Prostate gland (tissue), 2 donors: Measurements from ENCODE around the gene ANKRD62.

Source experiments
- POLR2A ChIP-seq: fragments of 450-650 bp; IDR thresholded peaks from one replicate; pipeline ENCODE4 v1.6.1; 2016; ENCODE audit warnings: antibody characterized with exemption, mild to moderate bottlenecking
- POLR2AphosphoS5 ChIP-seq: sonication (generic); formaldehyde crosslinking; IDR thresholded peaks from one replicate; pipeline ENCODE4 v1.6.1; 2017; ENCODE audit warnings: antibody characterized with exemption
- TF ChIP-seq, protein P1 (sequence below), 4 experiments: fragments of 200-600 bp in 2 of 4; fragments of 450-650 bp in 2 of 4; sonication (generic) in 2 of 4; IDR thresholded peaks; 1 replicate in 3 of 4; 2 replicates in 1 of 4; pipeline ENCODE4 v1.5.1; 2016 to 2019; ENCODE audit warnings: antibody characterized with exemption in 4 of 4, mild to moderate bottlenecking in 2 of 4, moderate library complexity in 2 of 4

GRCh38 chr18:12085786-12086185, 7.9 kb upstream of the ANKRD62 start:
- TF ChIP-seq, protein P1, sequence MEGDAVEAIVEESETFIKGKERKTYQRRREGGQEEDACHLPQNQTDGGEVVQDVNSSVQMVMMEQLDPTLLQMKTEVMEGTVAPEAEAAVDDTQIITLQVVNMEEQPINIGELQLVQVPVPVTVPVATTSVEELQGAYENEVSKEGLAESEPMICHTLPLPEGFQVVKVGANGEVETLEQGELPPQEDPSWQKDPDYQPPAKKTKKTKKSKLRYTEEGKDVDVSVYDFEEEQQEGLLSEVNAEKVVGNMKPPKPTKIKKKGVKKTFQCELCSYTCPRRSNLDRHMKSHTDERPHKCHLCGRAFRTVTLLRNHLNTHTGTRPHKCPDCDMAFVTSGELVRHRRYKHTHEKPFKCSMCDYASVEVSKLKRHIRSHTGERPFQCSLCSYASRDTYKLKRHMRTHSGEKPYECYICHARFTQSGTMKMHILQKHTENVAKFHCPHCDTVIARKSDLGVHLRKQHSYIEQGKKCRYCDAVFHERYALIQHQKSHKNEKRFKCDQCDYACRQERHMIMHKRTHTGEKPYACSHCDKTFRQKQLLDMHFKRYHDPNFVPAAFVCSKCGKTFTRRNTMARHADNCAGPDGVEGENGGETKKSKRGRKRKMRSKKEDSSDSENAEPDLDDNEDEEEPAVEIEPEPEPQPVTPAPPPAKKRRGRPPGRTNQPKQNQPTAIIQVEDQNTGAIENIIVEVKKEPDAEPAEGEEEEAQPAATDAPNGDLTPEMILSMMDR (IDR thresholded peaks at IDR 0.05), result no peak
- TF ChIP-seq POLR2A, result no peak
- no peak for TF ChIP-seq POLR2AphosphoS5
